Effector memory CD8-positive, alpha-beta T cell (primary cell): Measurements from ENCODE around the gene NHLRC4.

ENCODE experiments used
- ATAC-seq: fragments of 150-1000 bp; cut with Tn5 transposase; replicated peaks from 2 replicates; pipeline ENCODE4 v1.10.0; 2021; ENCODE audit warnings: mild to moderate bottlenecking, moderate library complexity
- DNase-seq, 3 experiments: peaks; one replicate each; pipeline ENCODE4 v3.0.0; 2021
- H3K27ac Mint-ChIP-seq, 2 donors: one replicate each; pipeline ENCODE4 v1.8.0; 2022; ENCODE audit warnings: mild to moderate bottlenecking in 2 of 2, mixed read lengths in 2 of 2, moderate library complexity in 2 of 2
- H3K27me3 Mint-ChIP-seq, 2 donors: one replicate each; pipeline ENCODE4 v1.8.0; 2022; ENCODE audit warnings: mixed read lengths in 2 of 2
- H3K36me3 Mint-ChIP-seq: one replicate; pipeline ENCODE4 v1.8.0; 2022; ENCODE audit warnings: mild to moderate bottlenecking, moderate library complexity, mixed read lengths; ENCODE audit not compliant: insufficient read depth
- H3K4me1 Mint-ChIP-seq, 2 donors: one replicate each; pipeline ENCODE4 v1.8.0; 2022; ENCODE audit warnings: low read depth in 2 of 2, mixed read lengths in 2 of 2
- H3K4me3 Mint-ChIP-seq, 2 donors: one replicate each; pipeline ENCODE4 v1.8.0; 2022; ENCODE audit warnings: mild to moderate bottlenecking in 2 of 2, mixed read lengths in 2 of 2, moderate library complexity in 2 of 2
- H3K9me3 Mint-ChIP-seq, 2 donors: one replicate each; pipeline ENCODE4 v1.8.0; 2022; ENCODE audit warnings: mixed read lengths in 2 of 2

NHLRC4 gene

DNA sequence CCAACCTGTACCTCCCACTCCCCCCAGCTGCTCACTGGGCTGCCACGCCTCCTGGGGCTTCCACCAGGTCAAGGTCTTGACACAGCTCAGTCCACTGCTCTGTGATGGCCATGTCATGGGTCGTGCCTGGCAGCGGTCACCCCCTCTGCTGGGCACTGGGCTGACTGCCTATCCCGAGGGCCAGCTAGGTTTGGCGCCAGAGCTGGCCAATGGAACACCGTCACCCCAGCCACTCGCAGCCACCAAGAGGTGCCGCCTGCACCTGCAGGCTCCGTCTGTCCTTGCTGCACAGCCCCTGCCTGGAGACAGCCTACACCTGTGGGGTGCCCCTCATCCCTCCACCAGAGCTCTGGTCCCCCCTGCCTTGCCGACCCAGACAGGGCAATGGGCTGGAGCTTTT lies 18.5 kb downstream of the NHLRC4 start:
- H3K4me3 Mint-ChIP-seq: no peak overlapping the region
- H3K27ac Mint-ChIP-seq: peak overlapping the region in 1 of 2 donors; percentile 86
- no peaks in the 10 kb centered on the region for H3K27me3 Mint-ChIP-seq
- no peak for DNase-seq
- no peak for ATAC-seq
- H3K36me3 Mint-ChIP-seq: peaks cover 18% of the 10 kb centered on the region
- H3K9me3 Mint-ChIP-seq: no peaks in the 10 kb centered on the region
- H3K4me1 Mint-ChIP-seq: peaks cover 8 to 12% of the 10 kb centered on the region in 2 donors

DNA sequence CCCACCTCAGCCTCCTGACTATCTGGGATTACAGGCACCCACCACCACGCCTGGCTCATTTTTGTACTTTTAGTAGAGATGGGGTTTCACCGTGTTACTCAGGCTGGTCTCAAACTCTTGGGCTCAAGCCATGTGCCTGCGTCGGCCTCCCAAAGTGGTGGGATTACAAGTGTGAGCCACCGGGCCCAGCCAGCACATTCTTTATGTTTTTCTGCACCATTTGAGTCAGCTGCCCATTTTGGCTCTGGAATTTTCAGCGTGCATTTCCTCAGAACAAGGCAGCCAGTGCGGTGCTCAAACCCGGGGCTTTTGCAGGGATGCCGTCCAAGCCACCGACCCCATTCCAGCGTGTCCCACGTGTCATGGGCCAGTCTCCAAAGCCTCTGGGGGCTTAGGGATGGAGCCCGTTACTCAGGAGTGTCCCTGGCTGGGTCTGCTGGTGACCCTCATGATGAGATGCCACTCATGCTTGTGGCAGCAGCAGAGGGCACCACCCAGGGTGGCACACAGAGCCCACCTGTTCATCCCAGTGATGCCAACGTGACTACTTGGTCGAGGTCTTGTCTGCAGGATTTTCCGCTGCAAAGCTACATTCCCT lies 19.3 kb downstream of the NHLRC4 start:
- ATAC-seq: no peak
- Mint-ChIP-seq H3K4me3 (no peak overlapping the region), H3K36me3 (peaks cover 23% of the 10 kb centered on the region), H3K27me3 (no peaks in the 10 kb centered on the region), H3K4me1 (peaks cover 15 to 18% of the 10 kb centered on the region in 2 donors), H3K9me3 (no peaks in the 10 kb centered on the region), H3K27ac (peak overlapping the region in 1 of 2 donors; percentile 86)
- DNase-seq: no peak

DNA sequence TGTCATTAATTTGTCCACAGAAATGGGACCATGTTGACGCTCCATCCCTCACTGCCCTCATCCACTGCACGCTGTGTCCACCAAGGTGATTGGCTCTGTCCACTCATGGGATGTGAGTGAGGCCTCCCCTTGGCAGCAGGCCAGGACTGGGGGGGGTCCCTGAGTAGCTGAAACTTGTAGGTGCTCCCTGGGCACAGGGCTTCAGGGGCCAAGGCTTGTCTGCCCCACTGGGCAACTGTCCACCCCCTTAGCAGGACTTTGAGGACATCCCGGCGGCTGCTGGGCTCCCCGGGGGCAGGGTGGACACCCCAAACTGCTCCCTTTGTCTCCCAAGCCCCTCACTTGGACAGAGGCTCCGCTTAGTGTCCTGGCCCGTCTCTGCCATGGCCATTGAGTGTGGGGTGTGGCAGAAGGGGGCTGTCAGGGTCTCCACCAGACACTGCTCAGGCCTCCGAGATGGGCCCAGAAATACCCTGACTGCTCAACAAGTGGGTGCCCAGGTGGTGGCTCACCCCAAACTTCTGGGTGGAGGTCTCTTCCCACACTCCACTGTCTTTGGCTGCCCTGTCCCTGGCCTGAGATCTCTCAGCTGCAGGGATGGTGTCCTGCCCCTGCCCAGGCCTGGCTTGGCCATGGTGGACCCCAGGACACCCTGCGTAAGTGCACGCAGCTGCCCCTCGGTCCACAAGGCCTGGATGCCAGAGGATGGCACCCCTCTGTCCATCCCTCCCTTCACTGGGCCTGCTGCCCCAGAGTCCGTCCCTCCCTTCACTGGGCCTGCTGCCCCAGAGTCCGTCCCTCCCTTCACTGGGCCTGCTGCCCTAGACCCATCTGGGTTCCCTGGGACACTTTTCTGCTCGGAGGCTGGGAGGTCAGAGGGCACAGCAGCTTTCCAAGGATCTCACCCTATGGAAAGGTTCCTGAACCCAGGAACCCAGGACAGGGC lies 20.1 kb downstream of the NHLRC4 start:
- Mint-ChIP-seq H3K36me3 (peaks cover 26% of the 10 kb centered on the region), H3K4me1 (peaks cover 22 to 24% of the 10 kb centered on the region in 2 donors), H3K9me3 (no peaks in the 10 kb centered on the region), H3K27me3 (no peaks in the 10 kb centered on the region), H3K4me3 (peak overlapping the region; percentile 61 to 93), H3K27ac (peak overlapping the region in 1 of 2 donors; percentile 66)
- ATAC-seq (no peak), DNase-seq (no peak)

DNA sequence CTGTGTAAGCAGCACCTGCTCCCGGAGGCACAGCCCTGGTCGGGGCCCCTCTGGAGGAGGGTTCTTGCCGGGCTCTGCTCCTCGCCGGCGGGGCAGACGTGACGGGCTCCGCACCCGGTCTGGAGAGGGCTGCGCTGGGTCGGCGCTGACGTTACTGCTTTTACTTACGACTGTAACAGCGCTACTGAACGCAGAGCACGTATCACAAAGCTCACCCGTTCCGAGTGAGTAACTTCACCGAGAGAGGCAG lies 21.8 kb downstream of the NHLRC4 start:
- Mint-ChIP-seq H3K4me1 (peaks cover 29 to 31% of the 10 kb centered on the region in 2 donors), H3K4me3 (peak overlapping the region; percentile 92 to 93), H3K9me3 (no peaks in the 10 kb centered on the region), H3K27ac (peak overlapping the region; percentile 96 to 98), H3K36me3 (peaks cover 26% of the 10 kb centered on the region), H3K27me3 (no peaks in the 10 kb centered on the region)
- peak; percentile 49 to 59 (median 52) for DNase-seq
- peak; percentile 20 for ATAC-seq

DNA sequence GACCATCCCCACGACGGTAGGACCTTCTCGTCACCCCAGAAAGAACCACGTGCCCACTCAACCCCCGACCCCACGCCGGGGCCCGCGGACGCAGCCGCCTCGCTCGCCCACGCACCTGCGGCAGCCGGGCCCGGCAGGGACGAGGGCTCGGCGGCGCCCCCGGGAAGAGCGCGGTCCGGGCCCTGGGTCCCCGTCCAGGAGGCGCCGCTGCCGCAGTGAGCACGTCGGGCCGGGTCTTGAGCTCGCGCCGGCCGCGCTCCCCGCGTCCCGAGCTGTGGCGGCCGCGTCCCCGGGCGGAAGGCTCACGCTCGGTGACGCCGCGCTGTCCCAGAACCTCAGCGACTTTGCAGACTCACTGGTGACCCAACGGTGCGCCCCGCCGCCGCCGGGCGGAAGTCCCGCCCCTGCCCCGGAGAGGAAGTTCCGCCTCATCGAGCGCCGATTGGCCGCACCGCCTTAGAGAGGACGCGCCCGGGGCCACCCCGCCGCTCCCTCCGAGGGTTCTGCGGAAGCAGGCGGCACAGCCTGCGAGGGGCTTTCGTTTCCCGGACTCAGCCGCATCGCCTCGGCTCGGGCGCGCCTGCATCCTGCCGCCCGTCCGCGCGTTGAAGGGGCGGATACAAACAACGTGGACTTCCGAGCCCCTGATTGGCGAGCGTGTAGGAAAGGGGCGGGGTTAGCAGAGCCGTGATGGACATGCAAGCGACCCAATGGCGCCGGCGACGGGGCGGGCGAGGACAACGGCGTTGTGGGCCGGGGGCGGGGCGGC lies 22.3 kb downstream of the NHLRC4 start:
- Mint-ChIP-seq H3K4me3 (peak overlapping the region; percentile 92 to 93), H3K27ac (peak overlapping the region; percentile 96 to 98), H3K9me3 (no peaks in the 10 kb centered on the region), H3K4me1 (peaks cover 32 to 35% of the 10 kb centered on the region in 2 donors), H3K27me3 (no peaks in the 10 kb centered on the region), H3K36me3 (peaks cover 26% of the 10 kb centered on the region)
- ATAC-seq (peak; percentile 71), DNase-seq (peak; percentile 98 to 99 (median 99))

DNA sequence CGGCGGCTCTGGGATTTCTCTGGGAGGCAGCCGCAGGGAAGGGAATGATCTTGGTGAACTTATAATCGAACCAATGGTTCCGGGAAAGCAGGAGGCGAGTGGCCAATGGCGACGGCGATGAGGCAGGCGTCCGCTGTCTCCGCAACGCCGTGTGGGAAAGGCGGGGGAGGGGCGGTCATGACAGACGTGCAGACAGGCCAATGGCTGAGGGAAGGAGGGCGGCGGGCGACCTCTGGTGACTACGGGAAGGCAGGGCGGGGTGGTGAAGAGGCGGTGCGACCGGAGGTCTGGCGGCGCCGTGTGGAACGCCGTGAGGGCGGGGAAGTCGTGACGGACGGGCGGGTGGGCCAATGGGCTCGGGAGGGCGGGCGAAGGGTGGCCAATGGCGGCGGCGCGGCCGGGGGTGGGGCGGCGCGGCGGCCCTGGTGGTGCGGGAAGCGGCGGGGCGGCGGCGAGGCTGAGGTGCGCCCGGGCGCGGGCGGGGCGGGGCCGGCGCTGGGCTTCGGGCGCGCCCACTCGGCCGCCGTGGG lies 22.9 kb downstream of the NHLRC4 start, which contains the start of gene RAB40C:
Gene RAB40C (plus strand): TSS at position 409 of the 530 bp plus-strand sequence. CDS start 226 bp downstream, outside the sequence.
- DNase-seq (peak; percentile 98 to 99 (median 99)), ATAC-seq (peak; percentile 79)
- Mint-ChIP-seq H3K27me3 (no peaks in the 10 kb centered on the region), H3K36me3 (peaks cover 26% of the 10 kb centered on the region), H3K4me3 (peak within 1 kb of the TSS; percentile 92 to 93), H3K27ac (peak within 1 kb of the TSS; percentile 96 to 98), H3K4me1 (peaks cover 39% of the 10 kb centered on the region in 2 donors), H3K9me3 (no peaks in the 10 kb centered on the region)

DNA sequence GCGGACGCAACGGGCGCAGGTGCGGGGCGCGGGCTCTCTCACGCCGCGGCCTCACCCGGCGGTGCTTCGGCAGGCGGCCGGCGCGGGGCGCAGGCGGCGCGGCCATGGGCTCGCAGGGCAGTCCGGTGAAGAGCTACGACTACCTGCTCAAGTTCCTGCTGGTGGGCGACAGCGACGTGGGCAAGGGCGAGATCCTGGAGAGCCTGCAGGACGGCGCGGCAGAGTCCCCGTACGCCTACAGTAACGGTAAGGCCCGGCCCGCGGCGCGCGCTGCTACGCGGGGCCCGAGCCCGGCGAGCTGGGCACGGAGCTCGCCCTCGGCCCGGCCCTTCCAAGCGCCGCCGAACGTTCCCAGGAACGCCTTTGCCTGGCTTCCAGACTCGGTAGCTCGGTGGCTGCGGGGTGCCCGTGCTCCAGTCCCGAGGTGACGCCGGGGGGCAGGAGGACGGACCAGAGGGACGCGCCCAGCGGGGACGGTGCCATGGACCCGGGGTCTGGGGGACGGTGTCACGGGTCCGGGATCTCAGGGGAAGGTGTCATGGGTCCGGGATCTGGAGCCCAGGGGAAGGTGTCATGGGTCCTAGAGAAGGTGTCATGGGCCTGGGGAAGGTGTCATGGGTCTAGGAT lies 23.5 kb downstream of the NHLRC4 start:
- ATAC-seq (no peak), DNase-seq (peak in 1 of 3 experiments; percentile 16)
- H3K36me3 Mint-ChIP-seq: peaks cover 26% of the 10 kb centered on the region
- no peaks in the 10 kb centered on the region for H3K9me3 Mint-ChIP-seq
- H3K27ac Mint-ChIP-seq: peak overlapping the region; percentile 96 to 98
- H3K4me3 Mint-ChIP-seq: peak overlapping the region; percentile 81 to 93
- H3K4me1 Mint-ChIP-seq: peaks cover 41 to 43% of the 10 kb centered on the region in 2 donors
- no peaks in the 10 kb centered on the region for H3K27me3 Mint-ChIP-seq

DNA sequence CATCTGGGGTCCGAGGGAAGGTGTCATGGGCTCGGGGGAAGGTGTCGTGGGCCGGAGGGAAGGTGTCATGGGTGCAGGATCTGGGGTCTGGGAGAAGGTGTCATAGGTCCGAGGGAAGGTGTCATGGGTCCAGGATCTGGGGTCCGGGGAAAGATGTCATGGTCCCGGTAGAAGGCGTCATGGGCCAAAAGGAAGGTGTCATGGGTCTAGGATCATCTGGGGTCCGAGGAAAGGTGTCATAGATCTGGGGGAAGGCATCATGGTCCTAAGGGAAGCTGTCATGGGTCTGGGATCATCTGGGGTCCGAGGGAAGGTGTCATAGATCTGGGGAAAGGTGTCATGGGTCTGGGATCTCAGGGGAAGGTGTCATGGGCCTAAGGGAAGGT lies 24.0 kb downstream of the NHLRC4 start:
- no peaks in the 10 kb centered on the region for H3K27me3 Mint-ChIP-seq
- H3K36me3 Mint-ChIP-seq: peaks cover 26% of the 10 kb centered on the region
- ATAC-seq (no peak), DNase-seq (no peak)
- peak overlapping the region; percentile 81 to 93 for H3K4me3 Mint-ChIP-seq
- H3K27ac Mint-ChIP-seq: peak overlapping the region; percentile 57 to 77
- peaks cover 41 to 44% of the 10 kb centered on the region in 2 donors for H3K4me1 Mint-ChIP-seq
- H3K9me3 Mint-ChIP-seq: no peaks in the 10 kb centered on the region

DNA sequence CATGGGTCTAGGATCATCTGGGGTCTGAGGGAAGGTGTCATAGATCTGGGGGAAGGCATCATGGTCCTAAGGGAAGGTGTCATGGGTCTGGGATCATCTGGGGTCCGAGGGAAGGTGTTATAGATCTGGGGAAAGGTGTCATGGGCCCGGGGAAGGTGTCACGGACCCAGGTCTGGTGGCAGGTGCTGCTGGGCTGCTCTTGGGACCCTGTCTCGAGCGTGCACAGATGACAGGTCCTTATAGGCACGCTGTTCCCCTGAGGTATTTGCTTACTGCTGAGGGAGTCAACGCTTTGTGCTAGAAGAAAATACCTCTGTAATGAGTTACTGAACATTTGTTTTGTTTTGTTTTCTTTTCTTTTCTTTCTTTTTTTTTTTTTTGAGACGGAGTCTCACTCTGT lies 24.4 kb downstream of the NHLRC4 start:
- Mint-ChIP-seq H3K36me3 (peaks cover 26% of the 10 kb centered on the region), H3K4me3 (peak overlapping the region; percentile 81 to 93)

DNA sequence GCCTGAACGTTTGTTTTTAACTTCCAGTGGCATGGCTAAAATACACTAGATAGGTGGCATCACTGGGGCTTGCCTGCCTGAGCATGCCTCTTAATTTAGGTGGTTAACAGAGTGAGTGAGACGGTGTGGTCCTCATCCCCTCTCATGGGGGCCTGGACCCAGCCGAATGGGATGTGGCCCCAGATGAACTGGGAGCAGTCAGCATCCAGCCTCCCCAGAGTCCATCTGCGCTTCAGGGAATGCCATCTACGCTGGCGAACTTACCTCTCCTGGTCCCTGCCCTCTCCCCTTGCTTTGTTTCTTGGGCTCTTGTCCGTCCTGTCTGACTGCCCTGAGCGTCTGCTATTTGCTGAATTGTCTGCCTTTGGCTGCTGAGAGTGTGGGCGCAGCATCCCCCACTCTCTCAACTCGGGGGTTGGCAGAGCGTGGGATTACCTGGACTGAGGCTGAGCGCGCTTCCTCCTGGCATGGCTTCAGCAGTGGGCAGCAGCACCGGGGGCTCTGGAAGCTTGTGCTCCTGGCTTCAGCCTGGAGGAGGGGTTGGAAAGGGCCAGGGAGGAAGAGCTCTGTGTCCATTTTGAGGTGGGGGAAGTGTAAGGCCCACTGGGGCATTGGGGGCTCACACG lies 25.2 kb downstream of the NHLRC4 start:
- H3K9me3 Mint-ChIP-seq: no peaks in the 10 kb centered on the region

More for the DNA sequence above, 24.4 kb downstream of the NHLRC4 start:
- DNase-seq (no peak), ATAC-seq (no peak)
- no peaks in the 10 kb centered on the region for H3K27me3 Mint-ChIP-seq
- peaks cover 45 to 47% of the 10 kb centered on the region in 2 donors for H3K4me1 Mint-ChIP-seq
- no peaks in the 10 kb centered on the region for H3K9me3 Mint-ChIP-seq
- H3K27ac Mint-ChIP-seq: peak overlapping the region; percentile 57 to 77

DNA sequence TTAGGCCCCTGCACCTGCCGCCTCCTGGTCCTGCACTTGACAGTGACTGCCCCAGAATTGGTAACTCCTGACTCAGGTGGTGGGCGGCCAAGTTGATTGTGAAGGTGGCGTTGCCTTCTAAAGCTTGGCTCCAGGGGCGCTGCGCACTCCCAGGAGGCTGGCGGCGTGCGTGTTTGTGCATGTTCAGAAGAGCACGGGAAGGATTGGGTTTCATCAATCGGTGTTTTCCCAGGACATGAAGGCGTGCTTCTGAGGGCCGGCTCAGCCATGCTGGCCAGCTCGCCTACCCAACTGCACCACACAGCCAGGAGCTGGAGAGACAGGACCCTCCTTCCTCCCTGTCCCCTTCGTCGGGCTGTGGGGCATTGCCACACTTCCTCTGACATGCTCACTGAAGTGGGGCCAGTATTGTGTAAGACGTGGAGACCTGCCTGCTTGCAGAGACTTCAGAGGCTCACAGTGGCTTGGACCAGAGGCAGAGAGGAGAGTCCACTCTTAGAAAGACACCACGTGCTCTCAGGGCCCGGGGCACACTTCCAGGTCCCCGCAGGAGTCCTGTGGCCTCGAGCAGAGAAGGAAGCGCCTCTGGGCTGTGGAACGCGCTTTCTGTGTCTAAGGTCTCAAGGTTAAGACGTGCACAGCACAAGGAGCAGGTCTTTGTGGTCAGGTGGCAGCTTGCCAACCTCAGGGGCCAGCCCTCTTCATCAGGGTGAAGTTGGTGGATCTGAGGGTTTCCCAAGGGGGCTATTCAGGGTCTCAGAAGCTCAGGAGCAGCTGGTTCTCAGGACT lies 25.9 kb downstream of the NHLRC4 start:
- Mint-ChIP-seq H3K27me3 (no peaks in the 10 kb centered on the region), H3K4me1 (peaks cover 48 to 51% of the 10 kb centered on the region in 2 donors), H3K9me3 (no peaks in the 10 kb centered on the region), H3K36me3 (peaks cover 29% of the 10 kb centered on the region), H3K4me3 (peak overlapping the region in 1 of 2 donors; percentile 40), H3K27ac (peak overlapping the region in 1 of 2 donors; percentile 49)
- ATAC-seq: no peak
- DNase-seq: no peak

More for the DNA sequence above, 25.2 kb downstream of the NHLRC4 start:
- peaks cover 27% of the 10 kb centered on the region for H3K36me3 Mint-ChIP-seq
- H3K4me3 Mint-ChIP-seq: peak overlapping the region; percentile 81 to 93
- no peak overlapping the region for H3K27ac Mint-ChIP-seq
- H3K27me3 Mint-ChIP-seq: no peaks in the 10 kb centered on the region
- DNase-seq (no peak), ATAC-seq (no peak)
- peaks cover 51% of the 10 kb centered on the region in 2 donors for H3K4me1 Mint-ChIP-seq

DNA sequence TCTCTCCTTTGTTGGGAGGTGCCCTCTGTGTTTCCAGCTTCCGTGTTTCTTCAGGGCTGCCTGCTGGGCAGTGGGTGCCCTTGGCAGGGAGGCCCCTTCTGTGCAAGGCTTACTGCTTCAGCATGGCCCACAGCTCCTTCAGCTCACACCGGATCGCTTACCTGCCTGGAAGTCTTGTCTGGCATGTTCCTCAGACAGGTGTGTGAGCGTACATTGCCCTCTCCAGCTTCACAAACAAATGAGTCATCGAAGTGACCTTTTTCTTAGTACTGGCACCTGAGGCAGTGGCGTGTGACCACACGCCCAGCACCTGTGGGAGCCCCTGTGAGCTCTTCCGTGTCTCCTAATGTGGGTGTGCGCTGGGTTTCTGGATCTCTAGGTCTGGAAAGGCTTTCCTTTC lies 26.6 kb downstream of the NHLRC4 start:
- ATAC-seq (no peak), DNase-seq (no peak)
- peaks cover 27% of the 10 kb centered on the region for H3K36me3 Mint-ChIP-seq
- H3K27ac Mint-ChIP-seq: peak overlapping the region in 1 of 2 donors; percentile 49
- peak overlapping the region in 1 of 2 donors; percentile 40 for H3K4me3 Mint-ChIP-seq
- H3K27me3 Mint-ChIP-seq: no peaks in the 10 kb centered on the region
- H3K9me3 Mint-ChIP-seq: no peaks in the 10 kb centered on the region
- H3K4me1 Mint-ChIP-seq: peaks cover 44 to 47% of the 10 kb centered on the region in 2 donors
